NB4 (cell line): Measurements from ENCODE around the gene TRIP13.

Experiments used
- CTCF ChIP-seq: IDR thresholded peaks from one replicate; pipeline ENCODE4 v1.5.1; 2012; ENCODE audit warnings: low read depth, low read length
- MAX ChIP-seq: IDR thresholded peaks from 2 replicates; pipeline ENCODE4 v1.6.1; 2011; ENCODE audit warnings: low read depth, low read length
- MYC ChIP-seq: IDR thresholded peaks from 2 replicates; pipeline ENCODE4 v1.6.1; 2011; ENCODE audit warnings: low read depth, low read length
- POLR2A ChIP-seq: IDR thresholded peaks from 2 replicates; pipeline ENCODE4 v1.6.1; 2011; ENCODE audit warnings: mild to moderate bottlenecking; ENCODE audit not compliant: insufficient read length; ENCODE audit errors: extremely low read depth

GRCh38 chr5:851553-851952 is 41.1 kb upstream of the TRIP13 start:
- TF ChIP-seq POLR2A, result no peak
- TF ChIP-seq CTCF, result no peak
- TF ChIP-seq MAX, result no peak
- no peak for TF ChIP-seq MYC
